Activated CD8-positive, alpha-beta T cell treated with anti-CD3 and anti-CD28 coated beads for 36 hours (primary cell): Measurements from ENCODE around the gene USP28. TPM values are rescaled to one million over a fixed set of nuclear protein-coding genes. Genes with fewer than 3 reads are reported as not detected.

Experiments
- ATAC-seq: fragments of 200-7000 bp; cut with Tn5 transposase; one replicate; pipeline ENCODE4 v1.10.0; 2021; ENCODE audit warnings: mild to moderate bottlenecking, moderate library complexity
- CTCF ChIA-PET: fragments of 350-600 bp; sonication (Branson Sonifier 250); formaldehyde crosslinking; loops from one replicate; lab custom pipeline; 2021; ENCODE audit warnings: antibody characterized with exemption; lab: Charles Lee
- POLR2A ChIA-PET: fragments of 350-600 bp; sonication (Branson Sonifier 250); formaldehyde crosslinking; loops from one replicate; lab custom pipeline; 2021; ENCODE audit warnings: antibody characterized with exemption; lab: Charles Lee
- DNase-seq: peaks from one replicate; pipeline ENCODE4 v3.0.0-alpha.2; 2020
- H3K27ac Mint-ChIP-seq: one replicate; pipeline ENCODE4 v1.8.0; 2021; ENCODE audit warnings: mild to moderate bottlenecking, mixed read lengths
- H3K27me3 Mint-ChIP-seq: one replicate; pipeline ENCODE4 v1.8.0; 2021; ENCODE audit warnings: mixed read lengths
- H3K36me3 Mint-ChIP-seq: one replicate; pipeline ENCODE4 v1.8.0; 2021; ENCODE audit warnings: low read depth, mixed read lengths
- H3K4me1 Mint-ChIP-seq: one replicate; pipeline ENCODE4 v1.8.0; 2021; ENCODE audit warnings: low read depth, mixed read lengths
- H3K4me3 Mint-ChIP-seq: one replicate; pipeline ENCODE4 v1.8.0; 2021; ENCODE audit warnings: mild to moderate bottlenecking, moderate library complexity, mixed read lengths
- H3K9me3 Mint-ChIP-seq: one replicate; pipeline ENCODE4 v1.8.0; 2021; ENCODE audit warnings: mixed read lengths
- intact Hi-C: fragments of 100-400 bp; cut with micrococcal nuclease; formaldehyde crosslinking; loops from one replicate; pipeline ENCODE4 v1.10.0; 2022
- total RNA-seq, 2 experiments: library from RNA; stranded (reverse); gene quantifications; one replicate each; pipeline ENCODE4 v1.2.3, GENCODE V29; 2021
- TF ChIP-seq, protein P1 (sequence below): fragments of 200-600 bp; IDR thresholded peaks from one replicate; pipeline ENCODE4 v1.8.0; 2022; ENCODE audit warnings: antibody characterized with exemption, mild to moderate bottlenecking

The USP28 gene
- total RNA-seq, 2 experiments from 2014 or later, result 40.3 to 41.9 TPM

DNA sequence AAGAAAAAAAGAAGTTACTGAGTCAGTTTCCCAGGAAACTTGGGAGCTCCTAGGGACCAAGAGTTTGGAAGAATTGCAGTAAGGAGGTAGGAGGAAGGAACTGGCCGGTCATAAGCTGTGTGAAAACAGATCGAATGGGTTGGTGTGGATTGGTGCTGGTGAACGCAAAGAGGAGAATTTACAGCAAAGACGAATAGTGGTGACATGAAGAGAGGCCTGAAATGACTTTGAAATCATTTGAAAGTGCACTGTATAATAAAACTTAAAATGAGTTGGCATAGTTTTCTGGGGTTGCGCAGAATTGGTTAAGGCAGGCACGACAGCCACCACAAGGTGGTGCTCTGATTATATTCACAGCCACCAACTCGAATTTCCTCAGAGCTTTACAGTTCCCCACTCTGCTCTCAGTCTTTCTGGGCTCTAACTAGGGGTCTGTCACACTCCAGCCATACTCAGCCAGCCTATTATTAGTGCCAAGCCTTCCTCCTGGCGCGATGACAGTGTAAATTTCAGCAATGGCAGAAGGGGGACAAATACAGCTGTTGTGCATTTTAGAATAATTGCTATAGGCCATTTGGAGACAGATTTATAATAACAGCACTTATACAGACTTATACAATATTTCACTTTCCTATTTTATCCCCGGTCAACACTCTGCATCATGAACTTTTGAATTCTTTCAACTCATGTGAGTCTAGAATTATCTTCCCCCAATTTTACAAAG, 20.9 kb upstream of the USP28 start:
- Mint-ChIP-seq H3K9me3 (no peaks in the 10 kb centered on the region), H3K27me3 (no peaks in the 10 kb centered on the region), H3K36me3 (no peaks in the 10 kb centered on the region), H3K4me1 (peaks cover 3% of the 10 kb centered on the region), H3K27ac (no peak overlapping the region), H3K4me3 (no peak overlapping the region)
- TF ChIP-seq, protein P1, sequence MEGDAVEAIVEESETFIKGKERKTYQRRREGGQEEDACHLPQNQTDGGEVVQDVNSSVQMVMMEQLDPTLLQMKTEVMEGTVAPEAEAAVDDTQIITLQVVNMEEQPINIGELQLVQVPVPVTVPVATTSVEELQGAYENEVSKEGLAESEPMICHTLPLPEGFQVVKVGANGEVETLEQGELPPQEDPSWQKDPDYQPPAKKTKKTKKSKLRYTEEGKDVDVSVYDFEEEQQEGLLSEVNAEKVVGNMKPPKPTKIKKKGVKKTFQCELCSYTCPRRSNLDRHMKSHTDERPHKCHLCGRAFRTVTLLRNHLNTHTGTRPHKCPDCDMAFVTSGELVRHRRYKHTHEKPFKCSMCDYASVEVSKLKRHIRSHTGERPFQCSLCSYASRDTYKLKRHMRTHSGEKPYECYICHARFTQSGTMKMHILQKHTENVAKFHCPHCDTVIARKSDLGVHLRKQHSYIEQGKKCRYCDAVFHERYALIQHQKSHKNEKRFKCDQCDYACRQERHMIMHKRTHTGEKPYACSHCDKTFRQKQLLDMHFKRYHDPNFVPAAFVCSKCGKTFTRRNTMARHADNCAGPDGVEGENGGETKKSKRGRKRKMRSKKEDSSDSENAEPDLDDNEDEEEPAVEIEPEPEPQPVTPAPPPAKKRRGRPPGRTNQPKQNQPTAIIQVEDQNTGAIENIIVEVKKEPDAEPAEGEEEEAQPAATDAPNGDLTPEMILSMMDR, result peak; percentile 70
- ChIA-PET POLR2A (interaction anchor here (0.9 kb wide), 1 partner anchor 26 kb away, joined by 4 read pairs; no protein-coding TSS in a partner anchor), CTCF (interaction anchor here (0.6 to 6.6 kb wide), 24 partner anchors 9 to 440 kb away, joined by 3 to 120 read pairs (median 3); partner anchors contain the start of gene HTR3B)
- peak; percentile 51 for DNase-seq
- intact Hi-C loops, result loop anchor here (2.0 kb wide), 1 partner anchor 364 kb away; no protein-coding TSS in a partner anchor
- peak; percentile 47 for ATAC-seq

DNA sequence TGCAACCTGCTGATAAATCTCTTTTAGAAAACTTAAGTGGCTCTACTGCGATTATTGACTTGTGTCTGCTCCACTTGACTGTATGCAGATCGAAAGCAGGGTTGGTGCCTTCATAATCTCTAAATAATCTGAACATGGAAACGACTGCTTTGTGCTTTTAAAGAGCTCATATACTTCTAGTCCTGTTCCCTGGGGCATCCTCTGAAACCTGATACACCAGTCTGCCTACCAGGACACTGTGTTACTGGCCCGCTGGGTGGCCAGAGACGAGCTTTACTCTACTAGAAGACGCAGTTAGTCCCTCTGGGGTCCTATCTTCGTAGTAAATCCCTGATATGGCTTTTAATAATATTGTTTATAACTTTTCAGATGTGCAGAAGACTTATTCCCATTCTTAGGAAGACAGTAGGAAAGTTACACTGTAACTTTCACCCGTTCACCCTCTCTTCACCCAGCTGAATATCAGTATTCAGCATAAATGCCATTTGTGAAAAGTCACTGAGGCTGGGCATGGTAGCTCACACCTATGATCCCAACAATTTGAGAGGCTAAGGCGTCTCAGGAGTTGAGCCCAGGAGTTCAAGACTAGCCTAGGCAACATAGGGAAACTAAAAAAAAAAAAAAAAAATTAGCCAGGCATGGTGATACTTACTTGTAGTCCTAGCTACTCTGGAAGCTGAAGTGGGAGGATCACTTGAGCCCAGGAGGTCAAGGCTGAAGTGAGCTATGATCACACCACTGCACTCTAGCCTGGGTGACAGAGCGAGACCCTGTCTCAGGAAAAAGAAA, 20.2 kb upstream of the USP28 start:
- CTCF ChIA-PET, result interaction anchor here (0.7 to 6.6 kb wide), 19 partner anchors 8 to 373 kb away, joined by 3 to 120 read pairs (median 4); partner anchors contain the start of gene HTR3B
- H3K27ac Mint-ChIP-seq, result no peak overlapping the region
- DNase-seq (no peak), ATAC-seq (no peak)
- intact Hi-C loops, result loop anchor here (2.0 kb wide), 1 partner anchor 365 kb away; no protein-coding TSS in a partner anchor
- H3K36me3 Mint-ChIP-seq, result no peaks in the 10 kb centered on the region
- no peaks in the 10 kb centered on the region for H3K9me3 Mint-ChIP-seq
- H3K4me3 Mint-ChIP-seq, result no peak overlapping the region
- POLR2A ChIA-PET, result interaction anchor here (0.9 kb wide), 1 partner anchor 25 kb away, joined by 4 read pairs; no protein-coding TSS in a partner anchor
- TF ChIP-seq, protein P1, result no peak
- peaks cover 3% of the 10 kb centered on the region for H3K4me1 Mint-ChIP-seq
- H3K27me3 Mint-ChIP-seq, result no peaks in the 10 kb centered on the region

DNA sequence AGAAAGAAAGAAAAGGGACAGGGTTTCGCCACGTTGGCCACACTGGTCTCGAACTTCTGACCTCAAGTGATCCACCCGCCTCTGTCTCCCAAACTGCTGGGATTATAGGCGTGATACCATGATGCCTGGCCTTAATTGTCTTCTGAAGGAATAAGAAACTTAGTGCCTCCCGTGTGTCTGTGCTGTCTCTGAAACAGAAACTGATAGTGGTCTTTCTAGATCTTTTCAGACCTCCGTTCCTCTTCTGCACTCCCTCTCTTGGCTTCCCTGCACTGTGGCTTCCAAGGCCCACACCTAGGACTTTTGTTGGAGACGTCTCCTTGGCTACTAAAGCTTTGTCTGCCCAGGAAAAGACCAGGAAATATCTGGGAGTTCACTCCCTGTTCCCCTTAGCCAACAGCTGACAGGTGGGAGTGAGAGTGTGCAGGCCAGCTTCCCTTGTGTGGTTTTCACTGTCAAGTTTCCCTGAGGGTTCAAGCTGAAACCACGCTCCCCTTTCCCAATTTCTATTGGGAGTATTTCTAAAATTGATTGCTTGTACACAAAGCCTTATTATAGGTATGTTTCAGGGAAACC, 19.1 kb upstream of the USP28 start:
- no peak overlapping the region for H3K4me3 Mint-ChIP-seq
- no peak for ATAC-seq
- H3K4me1 Mint-ChIP-seq, result peaks cover 3% of the 10 kb centered on the region
- H3K36me3 Mint-ChIP-seq, result no peaks in the 10 kb centered on the region
- H3K27ac Mint-ChIP-seq, result no peak overlapping the region
- intact Hi-C loops, result no loop called here
- DNase-seq, result no peak
- TF ChIP-seq, protein P1, result no peak
- no peaks in the 10 kb centered on the region for H3K27me3 Mint-ChIP-seq
- H3K9me3 Mint-ChIP-seq, result no peaks in the 10 kb centered on the region
- ChIA-PET CTCF (interaction anchor here (6.6 kb wide), 1 partner anchor 368 kb away, joined by 120 read pairs; no protein-coding TSS in a partner anchor), POLR2A (no interaction called here)

DNA sequence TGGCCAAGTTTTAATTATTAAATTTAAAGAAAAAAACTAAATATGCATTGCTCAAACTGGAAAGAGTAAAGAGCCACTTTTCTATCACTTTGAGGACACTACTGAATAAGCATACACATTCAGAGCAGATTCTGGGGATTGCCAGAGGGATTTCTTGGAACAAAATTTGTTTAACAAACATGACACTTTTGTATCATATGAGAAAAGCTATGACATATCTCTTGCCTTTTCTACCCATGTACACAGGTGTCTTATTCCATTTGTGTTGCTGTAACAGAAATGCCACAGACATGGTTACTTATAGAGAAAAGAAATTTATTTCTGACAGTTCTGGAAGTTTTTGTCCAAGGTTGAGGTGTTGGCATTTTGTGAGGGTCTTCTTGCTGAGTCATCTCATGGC, 13.5 kb upstream of the USP28 start:
- intact Hi-C loops, result no loop called here
- Mint-ChIP-seq H3K4me3 (no peak overlapping the region), H3K27me3 (no peaks in the 10 kb centered on the region), H3K9me3 (no peaks in the 10 kb centered on the region), H3K4me1 (no peaks in the 10 kb centered on the region), H3K27ac (no peak overlapping the region), H3K36me3 (no peaks in the 10 kb centered on the region)
- ATAC-seq, result no peak
- no peak for DNase-seq
- CTCF ChIA-PET, result no interaction called here
- TF ChIP-seq, protein P1, result no peak
- POLR2A ChIA-PET, result no interaction called here
